B cell (primary cell): ENCODE data around the gene SLC16A1. TPM values are rescaled to one million over a fixed set of nuclear protein-coding genes. Genes with fewer than 3 reads are reported as not detected.

Experiments
- ATAC-seq: fragments of 200-7000 bp; cut with Tn5 transposase; one replicate; pipeline ENCODE4 v1.10.0; 2021; ENCODE audit warnings: low read depth, mild to moderate bottlenecking, moderate number of reproducible peaks, moderate library complexity
- CTCF ChIA-PET: fragments of 350-600 bp; sonication (Branson Sonifier 250); formaldehyde crosslinking; loops from one replicate; lab custom pipeline; 2021; ENCODE audit warnings: antibody characterized with exemption, inconsistent platforms; lab: Charles Lee
- POLR2A ChIA-PET: fragments of 350-600 bp; sonication (Branson Sonifier 250); formaldehyde crosslinking; loops from one replicate; lab custom pipeline; 2021; ENCODE audit warnings: antibody characterized with exemption; lab: Charles Lee
- DNase-seq: peaks from one replicate; pipeline ENCODE4 v3.0.0; 2013
- H2AFZ ChIP-seq: 2 replicates; pipeline ENCODE4 v1.6.1; 2012; ENCODE audit warnings: mild to moderate bottlenecking, low read depth, low read length; ENCODE audit not compliant: insufficient read depth, poor library complexity, severe bottlenecking
- H3K27ac ChIP-seq, 2 donors: 1 replicate in 1 of 2; 2 replicates in 1 of 2; pipeline ENCODE4 v1.5.1; 2012 to 2013; ENCODE audit warnings: low read length in 2 of 2, mild to moderate bottlenecking in 2 of 2, moderate library complexity in 1 of 2
- H3K27me3 ChIP-seq, 4 experiments: fragments of 200-600 bp in 1 of 4; sonication (generic) in 1 of 4; replicated peaks in 1 of 4; 1 replicate in 2 of 4; 2 replicates in 2 of 4; pipeline versions ENCODE4 v1.6.1 to v1.7.0; 2013 to 2016; ENCODE audit warnings: low read length in 3 of 4, mild to moderate bottlenecking in 2 of 4, mixed read lengths in 1 of 4, moderate library complexity in 1 of 4; ENCODE audit not compliant: insufficient read depth in 4 of 4, control insufficient read depth in 3 of 4; ENCODE audit errors: control extremely low read depth in 1 of 4
- H3K36me3 ChIP-seq, 2 experiments: replicated peaks in 1 of 2; 1 replicate in 1 of 2; 2 replicates in 1 of 2; pipeline versions ENCODE4 v1.6.1 to v1.7.1; 2013; ENCODE audit warnings: low read length in 1 of 2; ENCODE audit not compliant: insufficient read depth in 2 of 2, control insufficient read depth in 1 of 2; ENCODE audit errors: control extremely low read depth in 1 of 2, extremely low read depth in 1 of 2
- H3K4me1 ChIP-seq, 2 donors: fragments of 200-600 bp in 1 of 2; sonication (generic) in 1 of 2; 1 replicate in 1 of 2; 2 replicates in 1 of 2; pipeline versions ENCODE4 v1.5.1 to v1.6.1; 2013 to 2017; ENCODE audit warnings: low read length in 2 of 2; ENCODE audit not compliant: control insufficient read depth in 2 of 2, insufficient read depth in 2 of 2
- H3K4me2 ChIP-seq: replicated peaks from 2 replicates; pipeline ENCODE3; 2012; ENCODE audit warnings: mild to moderate bottlenecking, low read depth, low read length; ENCODE audit not compliant: poor library complexity, severe bottlenecking
- H3K4me3 ChIP-seq, 5 experiments: fragments of 200-600 bp in 1 of 5; sonication (generic) in 1 of 5; 1 replicate in 3 of 5; 2 replicates in 2 of 5; pipeline versions ENCODE4 v1.5.1 to v1.7.0; 2011 to 2016; ENCODE audit warnings: low read length in 4 of 5, mild to moderate bottlenecking in 4 of 5, low read depth in 2 of 5, control low read depth in 1 of 5, moderate library complexity in 1 of 5; ENCODE audit not compliant: insufficient read depth in 1 of 5; ENCODE audit errors: control extremely low read depth in 1 of 5, extremely low read depth in 1 of 5
- H3K79me2 ChIP-seq: fragments of 200-600 bp; sonication (generic); one replicate; pipeline ENCODE4 v1.6.0; 2016; ENCODE audit warnings: low read length; ENCODE audit not compliant: control insufficient read depth, insufficient read depth
- H3K9ac ChIP-seq: fragments of 200-600 bp; sonication (generic); 2 replicates; pipeline ENCODE4 v1.6.1; 2017; ENCODE audit warnings: mild to moderate bottlenecking, low read length, moderate library complexity
- H3K9me3 ChIP-seq, 3 donors: one replicate each; pipeline versions ENCODE4 v1.6.1 to v1.7.1; 2013; ENCODE audit warnings: low read length in 2 of 3; ENCODE audit not compliant: control insufficient read depth in 2 of 3, insufficient read depth in 1 of 3; ENCODE audit errors: control extremely low read depth in 1 of 3
- H4K20me1 ChIP-seq: 2 replicates; pipeline ENCODE4 v1.6.0; 2012; ENCODE audit warnings: mild to moderate bottlenecking, low read length; ENCODE audit not compliant: insufficient read depth, control insufficient read depth, poor library complexity, severe bottlenecking
- H3K27ac Mint-ChIP-seq: one replicate; pipeline ENCODE4 v1.8.0; 2021; ENCODE audit warnings: mixed read lengths
- H3K27me3 Mint-ChIP-seq: one replicate; pipeline ENCODE4 v1.8.0; 2021; ENCODE audit warnings: mixed read lengths
- H3K4me1 Mint-ChIP-seq: one replicate; pipeline ENCODE4 v1.8.0; 2021; ENCODE audit warnings: mixed read lengths
- H3K4me3 Mint-ChIP-seq: one replicate; pipeline ENCODE4 v1.8.0; 2021; ENCODE audit warnings: mixed read lengths
- H3K9me3 Mint-ChIP-seq: one replicate; pipeline ENCODE4 v1.8.0; 2022; ENCODE audit warnings: mixed read lengths; ENCODE audit not compliant: insufficient read depth
- EZH2 ChIP-seq: IDR thresholded peaks from 2 replicates; pipeline ENCODE4 v1.6.1; 2012; ENCODE audit warnings: borderline replicate concordance, low read depth, mild to moderate bottlenecking, moderate library complexity, low read length; ENCODE audit not compliant: insufficient read depth, poor library complexity, severe bottlenecking
- WGBS: methylation state at CpG from one replicate; pipeline ENCODE4 v1.1.5; 2013; ENCODE audit warnings: missing lambda C conversion rate; ENCODE audit not compliant: insufficient coverage; 5-methylcytosine and 5-hydroxymethylcytosine counted together
- intact Hi-C: fragments of 100-400 bp; cut with micrococcal nuclease; formaldehyde crosslinking; loops from one replicate; pipeline ENCODE4 v1.10.0; 2022
- polyA plus RNA-seq: library from polyadenylated mRNA; depleted of rRNA; stranded (reverse); fragments of >200 nt; gene quantifications from 2 replicates; pipeline ENCODE4 v1.2.3, GENCODE V29; 2012
- total RNA-seq, 2 donors: library from RNA; stranded (reverse); fragments of 120-200 nt in 1 of 2; gene quantifications; 1 replicate in 1 of 2; 2 replicates in 1 of 2; pipeline versions ENCODE4 v1.2.3 to v1.2.4, GENCODE V29; 2013 to 2022
- TF ChIP-seq, protein P1 (sequence below): fragments of 200-600 bp; IDR thresholded peaks from one replicate; pipeline ENCODE4 v1.8.0; 2022; ENCODE audit warnings: antibody characterized with exemption, mild to moderate bottlenecking

Gene SLC16A1
- total and polyA plus RNA-seq, 2 donors (not counting 1 experiment from before 2014, with no cell fraction given): 2.1 to 13.0 TPM

DNA sequence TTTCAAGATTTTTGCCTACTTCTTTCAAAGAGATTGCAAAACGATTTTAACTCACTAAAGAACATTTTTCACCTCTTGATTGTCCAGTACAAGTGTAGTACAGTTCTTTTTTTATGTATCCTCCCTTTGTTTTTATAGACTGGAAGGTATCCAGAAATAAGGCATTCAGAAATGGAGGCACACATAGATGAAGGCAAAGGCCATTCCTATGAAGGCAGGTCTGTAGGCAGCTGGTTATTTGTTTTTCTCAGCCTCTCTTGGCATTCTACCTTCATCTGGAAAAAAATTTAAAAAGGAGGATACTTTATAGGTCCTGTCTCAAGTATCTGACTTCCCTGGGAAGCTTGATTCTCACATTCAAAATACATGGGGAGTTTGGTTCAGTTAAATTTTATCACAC lies 18.6 kb upstream of the SLC16A1 start:
- ATAC-seq: no peak
- Histone ChIP-seq H3K4me2 (no peak overlapping the region), H3K36me3 (peaks cover 0 to 4% of the 10 kb centered on the region in 2 experiments), H3K9ac (no peak overlapping the region), H3K79me2 (no peaks in the 10 kb centered on the region), H4K20me1 (no peaks in the 10 kb centered on the region), H3K4me1 (no peaks in the 10 kb centered on the region), H3K27me3 (no peaks in the 10 kb centered on the region), H3K4me3 (no peak overlapping the region), H3K9me3 (no peaks in the 10 kb centered on the region), H2AFZ (no peak overlapping the region), H3K27ac (no peak overlapping the region)
- H3K27me3 Mint-ChIP-seq: no peaks in the 10 kb centered on the region
- no peak for TF ChIP-seq EZH2
- TF ChIP-seq, protein P1, sequence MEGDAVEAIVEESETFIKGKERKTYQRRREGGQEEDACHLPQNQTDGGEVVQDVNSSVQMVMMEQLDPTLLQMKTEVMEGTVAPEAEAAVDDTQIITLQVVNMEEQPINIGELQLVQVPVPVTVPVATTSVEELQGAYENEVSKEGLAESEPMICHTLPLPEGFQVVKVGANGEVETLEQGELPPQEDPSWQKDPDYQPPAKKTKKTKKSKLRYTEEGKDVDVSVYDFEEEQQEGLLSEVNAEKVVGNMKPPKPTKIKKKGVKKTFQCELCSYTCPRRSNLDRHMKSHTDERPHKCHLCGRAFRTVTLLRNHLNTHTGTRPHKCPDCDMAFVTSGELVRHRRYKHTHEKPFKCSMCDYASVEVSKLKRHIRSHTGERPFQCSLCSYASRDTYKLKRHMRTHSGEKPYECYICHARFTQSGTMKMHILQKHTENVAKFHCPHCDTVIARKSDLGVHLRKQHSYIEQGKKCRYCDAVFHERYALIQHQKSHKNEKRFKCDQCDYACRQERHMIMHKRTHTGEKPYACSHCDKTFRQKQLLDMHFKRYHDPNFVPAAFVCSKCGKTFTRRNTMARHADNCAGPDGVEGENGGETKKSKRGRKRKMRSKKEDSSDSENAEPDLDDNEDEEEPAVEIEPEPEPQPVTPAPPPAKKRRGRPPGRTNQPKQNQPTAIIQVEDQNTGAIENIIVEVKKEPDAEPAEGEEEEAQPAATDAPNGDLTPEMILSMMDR: no peak
- DNase-seq: no peak
- H3K27ac Mint-ChIP-seq: no peak overlapping the region
- no peaks in the 10 kb centered on the region for H3K4me1 Mint-ChIP-seq
- no CpG with 5 or more reads among the region's 1 CpG for WGBS
- H3K9me3 Mint-ChIP-seq: no peaks in the 10 kb centered on the region
- CTCF ChIA-PET: interaction anchor here (1.6 kb wide), 1 partner anchor 9 kb away, joined by 4 read pairs; no protein-coding TSS in a partner anchor
- POLR2A ChIA-PET: no interaction called here
- no peak overlapping the region for H3K4me3 Mint-ChIP-seq
- intact Hi-C loops: no loop called here

DNA sequence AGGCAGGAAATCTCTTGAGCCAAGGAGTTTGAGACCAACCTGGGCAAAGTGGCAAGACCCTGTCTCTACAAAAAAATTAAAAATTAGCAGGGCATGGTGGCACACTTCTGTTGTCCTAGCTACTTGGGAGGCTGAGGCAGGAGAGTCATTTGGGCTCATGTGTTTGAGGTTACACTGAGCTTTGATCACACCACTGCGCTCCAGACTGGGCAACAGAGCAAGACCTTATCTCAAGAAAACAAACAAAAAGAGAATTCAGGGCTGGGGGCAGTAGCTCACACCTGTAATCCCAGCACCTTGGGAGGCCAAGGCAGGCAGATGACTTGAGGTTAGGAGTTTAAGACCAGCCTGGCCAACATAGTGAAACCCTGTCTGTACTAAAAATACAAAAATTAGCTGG lies 17.8 kb upstream of the SLC16A1 start:
- no peaks in the 10 kb centered on the region for H4K20me1 ChIP-seq
- WGBS: no CpG with 5 or more reads among the region's 1 CpG
- POLR2A ChIA-PET: no interaction called here
- H3K36me3 ChIP-seq: peaks cover 0 to 4% of the 10 kb centered on the region in 2 experiments
- Mint-ChIP-seq H3K4me3 (no peak overlapping the region), H3K27me3 (no peaks in the 10 kb centered on the region), H3K9me3 (no peaks in the 10 kb centered on the region), H3K4me1 (no peaks in the 10 kb centered on the region), H3K27ac (no peak overlapping the region)
- CTCF ChIA-PET: interaction anchor here (1.6 kb wide), 1 partner anchor 10 kb away, joined by 4 read pairs; no protein-coding TSS in a partner anchor
- no peaks in the 10 kb centered on the region for H3K9me3 ChIP-seq
- intact Hi-C loops: no loop called here
- no peak overlapping the region for H3K4me2 ChIP-seq
- H3K4me3 ChIP-seq: no peak overlapping the region
- H3K4me1 ChIP-seq: no peaks in the 10 kb centered on the region
- H3K9ac ChIP-seq: no peak overlapping the region
- no peak overlapping the region for H2AFZ ChIP-seq
- H3K27ac ChIP-seq: no peak overlapping the region
- TF ChIP-seq, protein P1: no peak
- TF ChIP-seq EZH2: no peak
- H3K79me2 ChIP-seq: no peaks in the 10 kb centered on the region
- DNase-seq (no peak), ATAC-seq (no peak)
- no peaks in the 10 kb centered on the region for H3K27me3 ChIP-seq
